Measurements from ENCODE around the gene VTA1. TPM values are rescaled to one million over a fixed set of nuclear protein-coding genes. Genes with fewer than 3 reads are reported as not detected.

The VTA1 gene
- total and polyA plus RNA-seq, 5 donors = 22.0 to 35.2 (median 30.0) TPM

DNA sequence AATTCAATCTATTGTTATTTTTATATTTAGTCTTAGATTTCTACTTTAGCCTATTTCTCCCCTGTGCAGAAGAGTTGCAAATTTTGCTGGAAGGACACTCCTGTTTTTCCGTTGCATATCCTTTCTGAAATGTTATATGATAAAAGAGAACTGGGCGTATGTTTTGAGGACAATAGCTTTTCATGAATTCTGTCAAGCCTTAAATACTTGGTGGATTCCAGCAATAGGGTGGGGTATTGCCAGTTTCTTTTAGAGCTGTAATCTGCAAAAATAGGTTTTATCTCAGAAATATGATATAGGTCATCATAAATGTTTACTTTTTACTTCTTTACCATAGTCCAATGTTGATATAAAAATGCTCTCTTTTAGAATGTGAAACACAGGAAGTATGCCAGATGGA is 42.0 kb downstream of the VTA1 start:
- Histone ChIP-seq H3K4me3 (ENCODE audit: low read length) (no peak overlapping the region), H3K27ac (ENCODE audit: low read length) (no peak overlapping the region), H3K9me3 (ENCODE audit: control insufficient read depth, low read length) (no peaks in the 10 kb centered on the region), H3K4me1 (ENCODE audit: control insufficient read depth, insufficient read depth, low read length) (peaks cover 4% of the 10 kb centered on the region), H3K27me3 (ENCODE audit: control insufficient read depth, insufficient read depth) (no peaks in the 10 kb centered on the region)
- ATAC-seq (peak in 1 of 2 donors; percentile 50), DNase-seq (no peak)
- intact Hi-C loops (cut with DNase I) = no loop called here
- 59% methylated on average over 2 of the region's 2 CpGs for WGBS

DNA sequence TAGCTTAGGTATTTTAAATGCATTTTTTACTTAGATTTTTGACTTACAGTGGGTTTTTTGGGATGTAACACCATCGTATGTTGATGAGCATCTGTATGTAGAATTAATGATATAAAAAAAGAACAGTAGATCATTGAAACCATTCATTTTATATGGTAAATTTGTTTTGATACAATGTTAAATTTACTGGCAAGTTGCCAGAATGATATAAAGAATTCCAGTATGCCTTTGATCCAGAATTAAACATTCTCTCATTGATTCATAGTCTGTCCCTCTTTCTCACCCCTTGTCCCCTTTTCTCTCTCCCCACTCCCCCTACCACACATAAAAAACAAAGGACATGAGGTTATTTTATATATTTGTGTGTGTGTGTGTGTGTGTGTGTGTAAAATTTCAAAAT is 45.3 kb downstream of the VTA1 start:
- 96% methylated on average over 1 of the region's 1 CpG for WGBS
- Histone ChIP-seq H3K27ac (ENCODE audit: low read length) (no peak overlapping the region), H3K4me1 (ENCODE audit: control insufficient read depth, insufficient read depth, low read length) (peaks cover under 1% of the 10 kb centered on the region), H3K27me3 (ENCODE audit: control insufficient read depth, insufficient read depth) (no peaks in the 10 kb centered on the region), H3K9me3 (ENCODE audit: control insufficient read depth, low read length) (no peaks in the 10 kb centered on the region), H3K4me3 (ENCODE audit: low read length) (no peak overlapping the region)
- DNase-seq (no peak), ATAC-seq (no peak)
- intact Hi-C loops (cut with DNase I) = no loop called here

DNA sequence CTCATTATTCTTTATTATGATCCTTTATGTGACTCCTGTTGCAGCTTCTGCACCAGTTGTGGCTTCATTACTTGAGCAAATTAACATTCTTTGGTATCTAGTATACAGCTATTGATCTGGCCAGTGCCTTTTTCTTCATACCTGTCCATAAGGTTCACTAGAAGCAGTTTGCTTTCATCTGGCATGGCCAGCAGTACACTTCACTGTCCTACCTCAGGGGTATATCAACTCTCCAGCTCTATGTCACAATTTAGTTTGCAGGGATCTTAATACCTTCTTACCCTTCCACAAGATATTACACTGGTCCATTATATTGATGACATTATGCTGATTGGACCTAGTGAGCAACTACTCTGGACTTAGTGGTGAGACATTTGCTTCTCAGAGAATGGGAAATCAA is 46.6 kb downstream of the VTA1 start:
- Histone ChIP-seq H3K4me1 (ENCODE audit: control insufficient read depth, insufficient read depth, low read length) (no peaks in the 10 kb centered on the region), H3K27me3 (ENCODE audit: control insufficient read depth, insufficient read depth) (no peaks in the 10 kb centered on the region), H3K27ac (ENCODE audit: low read length) (no peak overlapping the region), H3K4me3 (ENCODE audit: low read length) (no peak overlapping the region), H3K9me3 (ENCODE audit: control insufficient read depth, low read length) (no peaks in the 10 kb centered on the region)
- intact Hi-C loops (cut with DNase I) = no loop called here
- no peak for DNase-seq
- ATAC-seq = no peak

DNA sequence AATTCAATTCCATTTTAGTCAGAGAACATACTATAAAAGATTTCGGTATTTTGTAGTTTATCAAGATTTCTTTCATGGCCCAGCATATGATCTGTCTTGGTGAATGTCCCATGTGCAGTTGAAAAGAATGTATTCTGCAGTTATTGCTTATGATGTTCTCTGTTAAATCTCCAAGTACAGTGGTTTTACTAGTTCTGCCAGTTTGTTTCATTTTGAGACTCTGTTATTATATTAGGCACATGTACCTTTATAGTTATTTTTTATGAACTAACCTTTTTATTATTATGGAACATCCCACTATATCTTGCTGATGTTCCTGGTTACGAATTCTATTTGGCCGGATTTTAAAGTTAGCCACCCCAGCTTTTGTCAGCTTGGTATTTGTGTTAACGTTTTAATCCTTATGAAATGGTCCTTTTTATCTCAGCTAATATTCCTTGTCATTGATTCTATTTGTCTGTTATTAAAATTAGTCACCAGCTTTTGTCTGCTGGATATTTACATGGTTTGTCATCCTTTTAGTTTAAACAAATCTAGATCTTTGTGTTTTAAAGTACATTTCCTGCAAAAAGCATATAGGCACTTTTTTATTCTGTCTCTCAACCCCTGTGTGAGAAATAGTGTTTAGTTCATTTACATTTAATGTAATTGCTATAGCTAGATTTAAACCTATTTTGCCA is 48.9 kb downstream of the VTA1 start:
- no peaks in the 10 kb centered on the region for H3K27me3 ChIP-seq (ENCODE audit: control insufficient read depth, insufficient read depth)
- 97% methylated on average over 4 of the region's 4 CpGs for WGBS
- no peak overlapping the region for H3K4me3 ChIP-seq (ENCODE audit: low read length)
- intact Hi-C loops (cut with DNase I) = no loop called here
- H3K4me1 ChIP-seq (ENCODE audit: control insufficient read depth, insufficient read depth, low read length) = no peaks in the 10 kb centered on the region
- DNase-seq (no peak), ATAC-seq (no peak)
- H3K9me3 ChIP-seq (ENCODE audit: control insufficient read depth, low read length) = no peaks in the 10 kb centered on the region
- H3K27ac ChIP-seq (ENCODE audit: low read length) = no peak overlapping the region

DNA sequence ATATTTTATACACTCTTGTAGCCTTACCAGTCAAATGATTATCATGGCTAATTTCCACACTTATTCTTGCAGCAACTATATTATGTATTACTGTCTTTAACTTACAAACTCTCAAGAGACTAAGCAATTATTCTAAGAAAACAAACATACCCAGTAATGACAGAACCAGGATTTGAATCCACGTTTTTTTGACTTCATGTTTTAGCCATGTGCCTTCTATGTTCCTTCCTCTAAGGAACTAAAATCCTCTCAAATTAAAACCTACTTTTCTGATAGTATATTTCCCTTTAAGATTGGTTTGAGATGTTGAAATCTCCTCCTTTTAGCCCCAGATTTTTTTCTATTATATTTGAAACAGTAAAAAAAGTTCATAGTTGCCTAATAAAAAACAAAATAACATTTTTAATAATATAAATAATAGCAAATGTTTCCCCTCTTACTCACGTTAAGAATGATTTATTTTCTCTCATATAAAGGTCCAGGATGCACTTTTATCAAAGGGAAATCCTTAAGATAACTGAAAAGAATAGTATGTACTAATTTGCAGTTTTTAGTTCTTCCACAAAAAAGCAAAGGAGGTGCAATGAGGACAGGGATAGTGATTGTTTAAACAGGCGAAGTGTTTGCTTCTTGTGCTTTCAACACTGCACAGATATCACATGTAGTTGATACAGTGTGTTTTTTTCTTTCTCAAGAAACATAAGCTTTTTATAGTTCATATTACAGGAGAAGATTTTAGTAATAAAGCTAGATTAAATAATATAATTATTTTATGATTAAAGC is 54.0 kb downstream of the VTA1 start:
- intact Hi-C loops (cut with DNase I) = loop anchor here in 1 of 4 donors (10.0 kb wide), 1 partner anchor 46 kb away; no protein-coding TSS in a partner anchor
- Histone ChIP-seq H3K9me3 (ENCODE audit: control insufficient read depth, low read length) (no peaks in the 10 kb centered on the region), H3K27me3 (ENCODE audit: control insufficient read depth, insufficient read depth) (no peaks in the 10 kb centered on the region), H3K4me1 (ENCODE audit: control insufficient read depth, insufficient read depth, low read length) (no peaks in the 10 kb centered on the region), H3K4me3 (ENCODE audit: low read length) (no peak overlapping the region), H3K27ac (ENCODE audit: low read length) (no peak overlapping the region)
- peak; percentile 71 to 94 for ATAC-seq
- no peak for DNase-seq
- 43% methylated on average over 3 of the region's 3 CpGs for WGBS

DNA sequence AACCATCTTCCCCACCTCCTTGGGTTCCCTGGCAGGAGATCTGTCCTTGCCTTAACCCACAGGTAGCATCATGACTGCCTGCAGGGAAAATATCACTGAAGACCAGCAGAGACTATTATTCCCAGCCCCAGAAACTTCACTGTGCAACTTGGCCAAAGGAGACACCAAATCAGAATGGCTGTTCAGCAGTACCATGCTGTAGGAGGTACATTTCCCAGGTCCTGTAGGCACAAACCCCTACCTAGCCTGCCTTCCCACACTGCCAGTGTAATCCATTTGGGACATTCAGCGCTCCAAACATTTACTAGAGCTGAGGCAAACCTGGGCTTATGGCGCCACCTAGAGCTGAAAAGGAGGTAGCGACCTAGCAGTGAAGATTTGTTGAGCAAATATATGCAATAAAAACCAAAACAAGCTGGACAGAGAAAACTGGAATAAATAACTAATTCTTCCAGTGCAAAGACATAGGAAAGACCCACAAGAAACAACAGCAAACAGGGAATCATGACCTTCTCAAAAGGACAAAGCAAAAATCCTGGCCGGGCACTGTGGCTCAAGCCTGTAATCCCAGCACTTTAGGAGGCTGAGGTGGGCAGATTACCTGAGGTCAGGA is 60.3 kb downstream of the VTA1 start:
- DNase-seq = peak in 2 of 3 donors; percentile 25 to 35

DNA sequence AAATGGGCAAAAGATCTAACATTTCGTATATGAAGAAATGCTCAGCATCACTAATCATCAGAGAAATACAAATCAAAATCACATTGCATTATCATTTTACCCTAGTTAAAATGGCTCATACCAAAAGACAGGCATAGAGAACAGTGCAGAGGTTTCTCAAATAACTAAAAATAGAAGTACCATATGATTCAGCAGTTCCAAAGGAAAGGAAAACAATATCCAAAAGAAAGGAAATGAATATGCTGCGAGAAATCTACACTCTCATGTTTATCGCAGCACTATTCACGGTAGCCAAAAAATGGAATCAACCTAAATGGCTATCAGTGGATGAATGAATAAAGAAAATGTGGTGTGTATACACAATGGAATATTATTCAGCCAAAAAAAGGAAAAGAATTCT is 63.5 kb downstream of the VTA1 start:
- Histone ChIP-seq H3K27me3 (ENCODE audit: control insufficient read depth, insufficient read depth) (no peaks in the 10 kb centered on the region), H3K9me3 (ENCODE audit: control insufficient read depth, low read length) (no peaks in the 10 kb centered on the region), H3K27ac (ENCODE audit: low read length) (no peak overlapping the region), H3K4me1 (ENCODE audit: control insufficient read depth, insufficient read depth, low read length) (no peaks in the 10 kb centered on the region), H3K4me3 (ENCODE audit: low read length) (no peak overlapping the region)
- intact Hi-C loops (cut with DNase I) = no loop called here
- DNase-seq (no peak), ATAC-seq (no peak)
- WGBS = 89% methylated on average over 4 of the region's 4 CpGs

More for the DNA sequence above, 60.3 kb downstream of the VTA1 start:
- intact Hi-C loops (cut with DNase I) = loop anchor here in 3 of 4 donors (5.0 to 10.0 kb wide), 3 partner anchors 53 to 60 kb away; partner anchors contain the start of genes NMBR (in 1 of the 3) and VTA1 (in 1 of the 3)
- Histone ChIP-seq H3K4me1 (ENCODE audit: control insufficient read depth, insufficient read depth, low read length) (no peaks in the 10 kb centered on the region), H3K27me3 (ENCODE audit: control insufficient read depth, insufficient read depth) (no peaks in the 10 kb centered on the region), H3K4me3 (ENCODE audit: low read length) (no peak overlapping the region), H3K9me3 (ENCODE audit: control insufficient read depth, low read length) (no peaks in the 10 kb centered on the region), H3K27ac (ENCODE audit: low read length) (no peak overlapping the region)
- WGBS = 55% methylated on average over 4 of the region's 4 CpGs
- peak; percentile 69 to 83 for ATAC-seq

DNA sequence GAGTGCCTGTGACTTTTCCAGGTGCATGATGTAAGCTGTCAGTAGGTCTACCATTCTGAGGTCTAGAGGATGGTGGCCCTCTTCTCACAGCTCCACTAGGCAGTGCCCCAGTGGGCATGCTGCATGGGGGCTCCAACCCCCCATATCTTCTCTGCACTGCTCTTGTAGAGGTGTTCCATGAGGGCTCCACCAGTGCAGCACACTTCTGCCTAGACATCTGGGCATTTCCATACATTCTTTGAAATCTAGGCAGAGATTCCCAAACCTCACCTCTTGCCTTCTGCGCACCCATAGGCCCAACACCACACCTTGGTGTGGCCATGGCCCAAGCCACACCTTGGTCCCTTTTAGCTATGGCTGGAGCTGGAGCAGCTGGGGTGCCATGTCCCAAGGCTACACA is 66.3 kb downstream of the VTA1 start:
- H3K27ac ChIP-seq (ENCODE audit: low read length) = no peak overlapping the region
- H3K4me1 ChIP-seq (ENCODE audit: control insufficient read depth, insufficient read depth, low read length) = no peaks in the 10 kb centered on the region
- 100% methylated on average over 1 of the region's 1 CpG for WGBS
- no peaks in the 10 kb centered on the region for H3K9me3 ChIP-seq (ENCODE audit: control insufficient read depth, low read length)
- DNase-seq (no peak), ATAC-seq (no peak)
- H3K27me3 ChIP-seq (ENCODE audit: control insufficient read depth, insufficient read depth) = no peaks in the 10 kb centered on the region
- no peak overlapping the region for H3K4me3 ChIP-seq (ENCODE audit: low read length)
- intact Hi-C loops (cut with DNase I) = no loop called here

DNA sequence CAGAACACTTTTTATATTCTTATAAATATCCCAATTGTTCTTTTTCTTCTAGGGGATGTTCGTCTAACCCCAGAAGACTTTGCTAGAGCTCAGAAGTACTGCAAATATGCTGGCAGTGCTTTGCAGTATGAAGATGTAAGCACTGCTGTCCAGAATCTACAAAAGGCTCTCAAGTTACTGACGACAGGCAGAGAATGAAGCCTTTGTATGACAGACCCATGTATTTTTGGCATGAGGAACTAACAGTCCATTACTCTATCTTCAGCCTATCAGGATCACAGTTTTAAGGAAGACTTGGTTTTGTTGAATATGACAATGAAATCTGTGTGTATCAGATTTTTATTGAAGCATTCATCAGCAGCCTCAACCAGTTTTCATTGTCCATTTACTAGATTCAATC is 71.4 kb downstream of the VTA1 start:
- whole genome bisulfite sequencing = 52% methylated on average over 2 of the region's 2 CpGs
- ATAC-seq (no peak), DNase-seq (no peak)
- intact Hi-C loops (cut with DNase I) = no loop called here
- H3K27me3 ChIP-seq (ENCODE audit: control insufficient read depth, insufficient read depth) = no peaks in the 10 kb centered on the region
- H3K4me3 ChIP-seq (ENCODE audit: low read length) = no peak overlapping the region
- no peak overlapping the region for H3K27ac ChIP-seq (ENCODE audit: low read length)
- H3K9me3 ChIP-seq (ENCODE audit: control insufficient read depth, low read length) = no peaks in the 10 kb centered on the region
- H3K4me1 ChIP-seq (ENCODE audit: control insufficient read depth, insufficient read depth, low read length) = no peaks in the 10 kb centered on the region

DNA sequence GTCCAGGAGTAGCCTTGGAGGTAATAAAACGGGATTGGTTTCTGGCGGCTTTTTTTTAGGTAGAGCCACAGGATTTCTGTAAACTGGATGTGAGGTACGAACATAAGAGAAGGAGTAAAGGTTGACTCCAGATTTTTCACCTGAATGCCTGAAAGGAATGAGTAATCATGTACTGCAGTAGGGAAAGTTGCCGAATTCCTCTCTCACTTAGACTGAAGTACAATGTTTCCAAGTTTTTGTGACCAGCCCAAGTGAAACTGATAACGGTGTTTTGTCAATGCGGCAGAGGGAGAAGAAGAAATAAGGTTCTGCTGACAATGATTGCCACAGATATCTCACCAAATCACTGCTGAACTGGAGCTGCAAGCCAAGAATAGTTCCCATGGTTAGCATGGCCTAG is 75.0 kb downstream of the VTA1 start:
- intact Hi-C loops (cut with DNase I) = no loop called here
- WGBS = 77% methylated on average over 6 of the region's 6 CpGs

DNA sequence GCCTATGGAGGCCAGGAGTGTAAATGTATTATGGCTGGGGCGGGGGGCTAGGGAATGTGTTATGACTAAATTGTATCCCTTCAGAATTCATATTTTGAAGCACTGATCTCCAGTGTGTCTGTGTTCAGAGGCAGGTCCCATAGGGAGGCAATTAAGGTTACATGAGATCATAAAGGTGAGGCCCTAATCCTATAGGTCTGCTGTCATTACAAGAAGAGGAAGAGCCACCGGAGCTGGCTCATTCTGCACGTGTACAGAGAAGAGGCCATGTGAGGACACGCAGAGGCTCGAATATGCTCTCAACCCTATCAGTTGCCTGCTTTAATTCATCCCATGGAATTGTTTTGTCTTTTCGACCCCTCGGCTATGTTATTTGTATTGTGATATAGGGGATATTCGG is 76.9 kb downstream of the VTA1 start:
- Histone ChIP-seq H3K4me1 (ENCODE audit: control insufficient read depth, insufficient read depth, low read length) (no peaks in the 10 kb centered on the region), H3K9me3 (ENCODE audit: control insufficient read depth, low read length) (no peaks in the 10 kb centered on the region), H3K27ac (ENCODE audit: low read length) (no peak overlapping the region), H3K4me3 (ENCODE audit: low read length) (no peak overlapping the region), H3K27me3 (ENCODE audit: control insufficient read depth, insufficient read depth) (no peaks in the 10 kb centered on the region)
- DNase-seq (no peak), ATAC-seq (no peak)
- intact Hi-C loops (cut with DNase I) = no loop called here
- 72% methylated on average over 8 of the region's 8 CpGs for WGBS

More for the DNA sequence above, 75.0 kb downstream of the VTA1 start:
- Histone ChIP-seq H3K4me1 (ENCODE audit: control insufficient read depth, insufficient read depth, low read length) (no peaks in the 10 kb centered on the region), H3K4me3 (ENCODE audit: low read length) (no peak overlapping the region), H3K27ac (ENCODE audit: low read length) (no peak overlapping the region), H3K9me3 (ENCODE audit: control insufficient read depth, low read length) (no peaks in the 10 kb centered on the region), H3K27me3 (ENCODE audit: control insufficient read depth, insufficient read depth) (no peaks in the 10 kb centered on the region)
- ATAC-seq (no peak), DNase-seq (no peak)

Data from right cardiac atrium (tissue), 5 donors.